Loucy (cell line): ENCODE data around the gene MYBPHL.

Experiments
- H2AFZ ChIP-seq: fragments of 200-600 bp; sonication (generic); 2 replicates; pipeline ENCODE4 v1.6.0; 2016; ENCODE audit warnings: antibody characterized with exemption, mild to moderate bottlenecking, low read length, moderate library complexity
- H3F3A ChIP-seq: fragments of 200-600 bp; 2 replicates; pipeline ENCODE4 v1.6.0; 2016; ENCODE audit warnings: antibody characterized with exemption, low read depth, mild to moderate bottlenecking
- H3K27me3 ChIP-seq: fragments of 200-600 bp; sonication (generic); 2 replicates; pipeline ENCODE4 v1.6.1; 2014; ENCODE audit warnings: low read length, mild to moderate bottlenecking; ENCODE audit not compliant: insufficient read depth, poor library complexity, severe bottlenecking
- H3K36me3 ChIP-seq: fragments of 200-600 bp; sonication (generic); 2 replicates; pipeline ENCODE4 v1.6.1; 2016; ENCODE audit warnings: low read length; ENCODE audit not compliant: insufficient read depth
- H3K4me1 ChIP-seq: fragments of 200-600 bp; sonication (generic); 2 replicates; pipeline ENCODE4 v1.5.1; 2014; ENCODE audit warnings: low read length, mild to moderate bottlenecking; ENCODE audit not compliant: insufficient read depth, poor library complexity, severe bottlenecking
- H3K4me2 ChIP-seq: fragments of 200-600 bp; sonication (generic); 2 replicates; pipeline ENCODE4 v1.6.0; 2014; ENCODE audit warnings: antibody characterized with exemption, low read length, low read depth, mild to moderate bottlenecking; ENCODE audit not compliant: poor library complexity, severe bottlenecking
- H3K4me3 ChIP-seq: fragments of 200-600 bp; sonication (generic); 2 replicates; pipeline ENCODE4 v1.5.1; 2014; ENCODE audit warnings: low read length, mild to moderate bottlenecking, mixed read lengths; ENCODE audit not compliant: poor library complexity, severe bottlenecking
- H3K79me2 ChIP-seq: fragments of 200-600 bp; sonication (generic); 2 replicates; pipeline ENCODE4 v1.6.1; 2014; ENCODE audit warnings: low read length; ENCODE audit not compliant: insufficient read depth
- H3K9ac ChIP-seq: fragments of 200-600 bp; sonication (generic); 2 replicates; pipeline ENCODE4 v1.6.0; 2014; ENCODE audit warnings: mild to moderate bottlenecking, low read depth, low read length, moderate library complexity; ENCODE audit not compliant: poor library complexity, severe bottlenecking
- H3K9me2 ChIP-seq: fragments of 200-600 bp; sonication (generic); replicated peaks from 2 replicates; pipeline ENCODE4 v1.6.1; 2016; ENCODE audit warnings: low read depth, low read length, mixed read lengths
- H3K9me3 ChIP-seq: fragments of 200-600 bp; sonication (generic); 2 replicates; pipeline ENCODE4 v1.6.1; 2014; ENCODE audit warnings: mild to moderate bottlenecking, antibody characterized with exemption, low read length, low read depth; ENCODE audit not compliant: insufficient read depth
- H4K20me1 ChIP-seq: fragments of 200-600 bp; sonication (generic); 2 replicates; pipeline ENCODE4 v1.6.0; 2014; ENCODE audit warnings: antibody characterized with exemption, low read length, mild to moderate bottlenecking; ENCODE audit not compliant: insufficient read depth, poor library complexity, severe bottlenecking
- CTCF ChIP-seq: fragments of 200-600 bp; sonication (generic); conservative IDR thresholded peaks from 2 replicates; pipeline ENCODE4 v1.5.1; 2014; ENCODE audit warnings: mild to moderate bottlenecking, antibody characterized with exemption, low read length
- EZH2phosphoT487 ChIP-seq: fragments of 200-600 bp; IDR thresholded peaks from 2 replicates; pipeline ENCODE4 v1.6.1; 2018; ENCODE audit warnings: antibody characterized with exemption, mild to moderate bottlenecking, moderate library complexity, borderline replicate concordance

MYBPHL gene

GRCh38 chr1:109281680-109282496, 24.9 kb downstream of the MYBPHL start:
- Histone ChIP-seq H3F3A (no peaks in the 10 kb centered on the region), H3K9ac (peak overlapping the region; percentile 92), H3K9me2 (no peaks in the 10 kb centered on the region), H3K27me3 (no peaks in the 10 kb centered on the region), H3K36me3 (no peaks in the 10 kb centered on the region), H3K4me3 (peak overlapping the region; percentile 86), H4K20me1 (no peaks in the 10 kb centered on the region), H3K9me3 (no peaks in the 10 kb centered on the region), H2AFZ (no peak overlapping the region; the same call in 1 of the 2 replicates), H3K4me2 (peak overlapping the region; percentile 94), H3K4me1 (peaks cover 41% of the 10 kb centered on the region), H3K79me2 (peaks cover 35% of the 10 kb centered on the region)
- no peak for TF ChIP-seq CTCF
- no peak for TF ChIP-seq EZH2phosphoT487

- Histone ChIP-seq H3K9me2 (no peaks in the 10 kb centered on the region), H3K9ac (peak overlapping the region; percentile 92), H3K4me2 (peak overlapping the region; percentile 94), H3K36me3 (no peaks in the 10 kb centered on the region), H3F3A (no peaks in the 10 kb centered on the region), H3K4me3 (peak overlapping the region; percentile 86), H3K4me1 (peaks cover 41% of the 10 kb centered on the region), H2AFZ (no peak overlapping the region), H3K79me2 (peaks cover 35% of the 10 kb centered on the region), H3K9me3 (no peaks in the 10 kb centered on the region), H3K27me3 (no peaks in the 10 kb centered on the region), H4K20me1 (no peaks in the 10 kb centered on the region)
- no peak for TF ChIP-seq EZH2phosphoT487
- TF ChIP-seq CTCF = no peak
These were observed 25.9 kb downstream of the MYBPHL start for GRCh38 chr1:109280862-109281261.

DNA sequence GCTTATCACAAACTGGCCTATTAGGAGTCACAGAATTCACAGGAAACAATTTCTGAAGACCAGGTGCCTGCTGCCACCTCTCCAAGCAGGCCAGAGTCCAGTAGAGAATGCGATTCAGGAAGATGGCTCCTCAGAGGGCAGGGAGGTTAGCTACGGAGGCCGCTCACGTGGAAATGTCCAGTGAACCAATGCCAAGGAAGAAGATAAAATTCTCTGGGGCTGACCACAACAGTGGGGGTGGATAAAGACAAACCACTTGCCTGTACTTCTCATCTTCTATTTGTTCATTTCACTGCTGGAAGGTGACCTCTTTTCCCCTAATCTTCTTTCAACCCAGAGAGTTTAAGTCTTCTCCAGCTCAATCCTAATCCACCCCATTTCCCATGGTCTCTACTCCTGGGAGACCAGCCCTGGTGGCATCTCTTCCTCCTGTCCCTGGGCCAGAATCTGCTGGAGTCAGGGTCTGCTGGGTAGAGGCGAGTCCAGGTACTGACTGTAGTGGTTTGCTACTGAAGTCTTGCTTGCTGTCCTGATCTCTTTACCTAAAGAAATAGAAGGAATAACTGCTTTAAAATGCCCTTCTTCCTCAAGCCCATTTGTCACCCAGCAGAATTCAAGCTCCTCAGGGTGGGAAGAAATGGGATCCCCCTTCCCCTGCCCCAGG, 27.1 kb downstream of the MYBPHL start:
- Histone ChIP-seq H3F3A (no peaks in the 10 kb centered on the region), H3K79me2 (peaks cover 35% of the 10 kb centered on the region), H2AFZ (no peak overlapping the region), H4K20me1 (no peaks in the 10 kb centered on the region), H3K4me2 (peak overlapping the region; percentile 94), H3K9ac (peak overlapping the region; percentile 92), H3K9me2 (no peaks in the 10 kb centered on the region), H3K27me3 (no peaks in the 10 kb centered on the region), H3K4me3 (peak overlapping the region; percentile 86), H3K4me1 (peaks cover 41% of the 10 kb centered on the region), H3K9me3 (no peaks in the 10 kb centered on the region), H3K36me3 (no peaks in the 10 kb centered on the region)
- TF ChIP-seq CTCF (no peak), EZH2phosphoT487 (no peak)
